ENCODE data around the gene TMEM242. TPM values are rescaled to one million over a fixed set of nuclear protein-coding genes. Genes with fewer than 3 reads are reported as not detected.

TMEM242 gene
- total RNA-seq, 1 donor from 2014 or later, result 9.7 TPM

- H3K36me3 ChIP-seq (ENCODE audit: insufficient read depth, low read length), result no peaks in the 10 kb centered on the region
- no peak overlapping the region for H3K4me2 ChIP-seq (ENCODE audit: low read length)
- H3K4me1 ChIP-seq (ENCODE audit: insufficient read depth, low read length), result peaks cover 16% of the 10 kb centered on the region
- H3K27ac ChIP-seq (ENCODE audit: low read depth, low read length), result no peak overlapping the region
- peaks cover 9% of the 10 kb centered on the region for H3K27me3 Mint-ChIP-seq (ENCODE audit: low read depth, unreplicated experiment)
- H3K4me3 Mint-ChIP-seq (ENCODE audit: unreplicated experiment), result no peak overlapping the region
- no peaks in the 10 kb centered on the region for H3K9me3 Mint-ChIP-seq (ENCODE audit: unreplicated experiment)
- H2AFZ ChIP-seq (ENCODE audit: low read depth, low read length), result no peak overlapping the region
- TF ChIP-seq EZH2 (IDR thresholded peaks at IDR 0.05; ENCODE audit: insufficient read depth, low read length) (no peak), CTCF (IDR thresholded peaks at IDR 0.05; ENCODE audit: insufficient read depth, low read depth, low read length) (no peak)
- H3K36me3 Mint-ChIP-seq (ENCODE audit: low read depth, unreplicated experiment), result no peaks in the 10 kb centered on the region
- peaks cover 13% of the 10 kb centered on the region for H3K27me3 ChIP-seq (ENCODE audit: insufficient read depth, low read length)
- FAIRE-seq, result no peak
- no peaks in the 10 kb centered on the region for H4K20me1 ChIP-seq (ENCODE audit: insufficient read depth, low read length)
- H3K79me2 ChIP-seq (ENCODE audit: insufficient read depth, low read length), result no peaks in the 10 kb centered on the region
- H3K4me1 Mint-ChIP-seq (ENCODE audit: low read depth, unreplicated experiment), result peaks cover 9% of the 10 kb centered on the region
- H3K4me3 ChIP-seq (ENCODE audit: insufficient read depth, low read depth, low read length), result no peak overlapping the region
- no peak overlapping the region for H3K9ac ChIP-seq (ENCODE audit: low read length)
- no peak for DNase-seq (ENCODE audit: low read depth)
- no peak overlapping the region for H3K27ac Mint-ChIP-seq (ENCODE audit: unreplicated experiment)
- H3K9me3 ChIP-seq (ENCODE audit: insufficient read depth, low read depth, low read length), result no peaks in the 10 kb centered on the region
Observed at GRCh38 chr6:157330831-157331230, 7.5 kb upstream of the TMEM242 start.

GRCh38 chr6:157329829-157330228 is 6.5 kb upstream of the TMEM242 start:
- Histone ChIP-seq H3K9ac (ENCODE audit: low read length) (no peak overlapping the region), H3K4me3 (ENCODE audit: insufficient read depth, low read depth, low read length) (no peak overlapping the region), H2AFZ (ENCODE audit: low read depth, low read length) (peak overlapping the region; percentile 8), H3K27ac (ENCODE audit: low read depth, low read length) (no peak overlapping the region), H3K4me2 (ENCODE audit: low read length) (no peak overlapping the region), H3K27me3 (ENCODE audit: insufficient read depth, low read length) (peaks cover 9% of the 10 kb centered on the region), H3K9me3 (ENCODE audit: insufficient read depth, low read depth, low read length) (no peaks in the 10 kb centered on the region), H3K4me1 (ENCODE audit: insufficient read depth, low read length) (peaks cover 21% of the 10 kb centered on the region), H4K20me1 (ENCODE audit: insufficient read depth, low read length) (no peaks in the 10 kb centered on the region), H3K79me2 (ENCODE audit: insufficient read depth, low read length) (no peaks in the 10 kb centered on the region), H3K36me3 (ENCODE audit: insufficient read depth, low read length) (no peaks in the 10 kb centered on the region)
- Mint-ChIP-seq H3K9me3 (ENCODE audit: unreplicated experiment) (no peaks in the 10 kb centered on the region), H3K27ac (ENCODE audit: unreplicated experiment) (no peak overlapping the region), H3K4me1 (ENCODE audit: low read depth, unreplicated experiment) (peaks cover 14% of the 10 kb centered on the region), H3K4me3 (ENCODE audit: unreplicated experiment) (no peak overlapping the region), H3K27me3 (ENCODE audit: low read depth, unreplicated experiment) (peaks cover 9% of the 10 kb centered on the region), H3K36me3 (ENCODE audit: low read depth, unreplicated experiment) (no peaks in the 10 kb centered on the region)
- FAIRE-seq, result no peak
- peak; percentile 60 for DNase-seq (ENCODE audit: low read depth)
- TF ChIP-seq EZH2 (IDR thresholded peaks at IDR 0.05; ENCODE audit: insufficient read depth, low read length) (no peak), CTCF (IDR thresholded peaks at IDR 0.05; ENCODE audit: insufficient read depth, low read depth, low read length) (no peak)

GRCh38 chr6:157328108-157328692 is 4.9 kb upstream of the TMEM242 start:
- Histone ChIP-seq H3K4me3 (ENCODE audit: insufficient read depth, low read depth, low read length) (no peak overlapping the region), H4K20me1 (ENCODE audit: insufficient read depth, low read length) (no peaks in the 10 kb centered on the region), H3K9me3 (ENCODE audit: insufficient read depth, low read depth, low read length) (no peaks in the 10 kb centered on the region), H3K27ac (ENCODE audit: low read depth, low read length) (no peak overlapping the region), H3K4me2 (ENCODE audit: low read length) (no peak overlapping the region), H3K79me2 (ENCODE audit: insufficient read depth, low read length) (no peaks in the 10 kb centered on the region), H2AFZ (ENCODE audit: low read depth, low read length) (no peak overlapping the region), H3K4me1 (ENCODE audit: insufficient read depth, low read length) (peaks cover 29% of the 10 kb centered on the region), H3K9ac (ENCODE audit: low read length) (no peak overlapping the region), H3K27me3 (ENCODE audit: insufficient read depth, low read length) (peaks cover 5% of the 10 kb centered on the region), H3K36me3 (ENCODE audit: insufficient read depth, low read length) (no peaks in the 10 kb centered on the region)
- H3K9me3 Mint-ChIP-seq (ENCODE audit: unreplicated experiment), result no peaks in the 10 kb centered on the region
- H3K27ac Mint-ChIP-seq (ENCODE audit: unreplicated experiment), result no peak overlapping the region
- no peaks in the 10 kb centered on the region for H3K36me3 Mint-ChIP-seq (ENCODE audit: low read depth, unreplicated experiment)
- DNase-seq (ENCODE audit: low read depth), result peak; percentile 26
- no peak for TF ChIP-seq CTCF (IDR thresholded peaks at IDR 0.05; ENCODE audit: insufficient read depth, low read depth, low read length)
- no peak for TF ChIP-seq EZH2 (IDR thresholded peaks at IDR 0.05; ENCODE audit: insufficient read depth, low read length)
- no peak overlapping the region for H3K4me3 Mint-ChIP-seq (ENCODE audit: unreplicated experiment)
- peaks cover 6% of the 10 kb centered on the region for H3K27me3 Mint-ChIP-seq (ENCODE audit: low read depth, unreplicated experiment)
- no peak for FAIRE-seq
- peaks cover 17% of the 10 kb centered on the region for H3K4me1 Mint-ChIP-seq (ENCODE audit: low read depth, unreplicated experiment)

All from astrocyte (in vitro differentiated cells and primary cell).